ENCODE results near the gene VAV1. TPM values are rescaled to one million over a fixed set of nuclear protein-coding genes. Genes with fewer than 3 reads are reported as not detected.

The VAV1 gene
- total and polyA plus RNA-seq, 9 of the 15 experiments (the other 6 are each of a cell fraction or from before 2014, with no cell fraction given) = 0.46 to 20.1 (median 11.1) TPM

- ChIA-PET CTCF (ENCODE audit: low intra/inter-chr PET ratio) (no interaction called here), POLR2A (interaction anchor here (0.7 to 1.6 kb wide), 5 partner anchors 13 to 236 kb away, joined by 3 to 7 read pairs (median 5); partner anchors contain the start of gene TNFSF9)
- TSS peak; percentile 76 for BruUV-seq (replicated peaks)
- ATAC-seq (peak; percentile 13; the same call in 2 of the 3 replicates), FAIRE-seq (peak; percentile 63), DNase-seq (ENCODE audit: extremely low read depth in 1 of 4, low spot score in 3 of 4) (peak in 1 of 4 experiments; percentile 54)
- peaks cover 13% of the 10 kb centered on the region for H3K79me2 ChIP-seq (ENCODE audit: control insufficient read depth, insufficient read depth, low read length)
- H3K9me3 ChIP-seq (replicated peaks; ENCODE audit: control insufficient read depth, insufficient read depth, low read depth, low read length) = no peaks in the 10 kb centered on the region
- in situ Hi-C loops (cut with MboI) = no loop called here
- H3K9me1 ChIP-seq (ENCODE audit: control insufficient read depth, insufficient read depth, low read length) = peaks cover 4% of the 10 kb centered on the region
- intact Hi-C loops (cut with micrococcal nuclease) = loop anchor here (2.0 to 10.0 kb wide), 2 partner anchors 28 to 98 kb away; partner anchors contain the start of gene TRIP10
- 13% methylated on average over 16 of the region's 16 CpGs for WGBS (ENCODE audit: insufficient coverage, low coverage, missing lambda C conversion rate)
- H3K27me3 ChIP-seq (ENCODE audit: control insufficient read depth in 2 of 2, insufficient read depth in 2 of 2, low read length in 2 of 2) = no peaks in the 10 kb centered on the region
- H3K4me3 ChIP-seq = peak overlapping the region; percentile 64
- H2AFZ ChIP-seq (ENCODE audit: low read depth, low read length) = peak overlapping the region; percentile 95
- peak overlapping the region; percentile 91 for H3K4me2 ChIP-seq (ENCODE audit: insufficient read depth, low read length)
- no peaks in the 10 kb centered on the region; the same call in 2 of the 3 replicates for H3K36me3 ChIP-seq (ENCODE audit: control insufficient read depth, insufficient read depth, low read length)
- no peaks in the 10 kb centered on the region for H4K20me1 ChIP-seq (replicated peaks; ENCODE audit: control insufficient read depth, insufficient read depth, low read length)
- peak overlapping the region; percentile 67 to 93 for H3K9ac ChIP-seq (ENCODE audit: insufficient read depth in 1 of 2, low read depth in 2 of 2, low read length in 2 of 2)
- H3K4me1 ChIP-seq (replicated peaks in 1 of 2; ENCODE audit: control insufficient read depth in 2 of 2, insufficient read depth in 2 of 2, low read length in 2 of 2) = peaks cover 9 to 23% of the 10 kb centered on the region in 2 experiments
- H3K27ac ChIP-seq (ENCODE audit: extremely low read depth, low read depth, low read length) = peak overlapping the region; percentile 65
- TF ChIP-seq HDAC2 (IDR thresholded peaks at IDR 0.05) (no peak), GTF2A2 (tag; IDR thresholded peaks at IDR 0.05) (no peak), ZNF696 (CRISPR knock-in tag; conservative IDR thresholded peaks at IDR 0.05) (no peak), STAT5B (CRISPR knock-in tag; IDR thresholded peaks at IDR 0.05) (no peak), FIP1L1 (IDR thresholded peaks at IDR 0.05; ENCODE audit: low read depth, low read length, poor library complexity, severe bottlenecking) (no peak), ZNF431 (CRISPR knock-in tag; IDR thresholded peaks at IDR 0.05) (0 out of 2 replicates have a peak, but pooled peaks have one; percentile 2), RAD21 (CRISPR knock-in tag; conservative IDR thresholded peaks at IDR 0.05 in 1 of 2, IDR thresholded peaks at IDR 0.05 in 1 of 2) (no peak), ZNF316 (IDR thresholded peaks at IDR 0.05) (peak; percentile 94), ADNP (tag; IDR thresholded peaks at IDR 0.05) (no peak), DPF2 (IDR thresholded peaks at IDR 0.05) (0 out of 2 replicates have a peak, but pooled peaks have one; percentile 8), ARID1B (IDR thresholded peaks at IDR 0.05) (no peak), ZNF133 (CRISPR knock-in tag; IDR thresholded peaks at IDR 0.05) (no peak), SNAPC5 (CRISPR knock-in tag; IDR thresholded peaks at IDR 0.05) (no peak), ZNF3 (CRISPR knock-in tag; IDR thresholded peaks at IDR 0.05) (peak; percentile 28; the same call in 1 of the 2 replicates), ZNF655 (CRISPR knock-in tag; IDR thresholded peaks at IDR 0.05) (no peak), MIER1 (IDR thresholded peaks at IDR 0.05; ENCODE audit: low read depth) (no peak), KDM1A (IDR thresholded peaks at IDR 0.05) (peak in 1 of 2 experiments; percentile 59; a peak in 1 of 4 replicates), TFAM (CRISPR knock-in tag; conservative IDR thresholded peaks at IDR 0.05) (no peak), MNT (conservative IDR thresholded peaks at IDR 0.05) (peak in 1 of 2 experiments; percentile 45; a peak in 2 of 4 replicates), HLTF (IDR thresholded peaks at IDR 0.05) (no peak), NFRKB (IDR thresholded peaks at IDR 0.05; ENCODE audit: low read depth) (no peak), CBFA2T3 (IDR thresholded peaks at IDR 0.05) (no peak)
Measured at GRCh38 chr19:6766357-6767080, 6.0 kb upstream of the VAV1 start.

Measured in K562 (cell line).